Mesendoderm (in vitro differentiated cells): ENCODE measurements around the gene SPATA13.

ENCODE experiments used
- DNase-seq: peaks from one replicate; pipeline ENCODE4 v3.0.0; 2013
- H2AK5ac ChIP-seq: 2 replicates; pipeline ENCODE4 v1.6.1; 2013; ENCODE audit warnings: low read length, inconsistent platforms
- H2BK120ac ChIP-seq: 2 replicates; pipeline ENCODE4 v1.6.1; 2013; ENCODE audit warnings: low read depth, mild to moderate bottlenecking, low read length, moderate library complexity, mixed read lengths
- H2BK15ac ChIP-seq: replicated peaks from 2 replicates; pipeline ENCODE4 v1.6.1; 2013; ENCODE audit warnings: low read depth, mild to moderate bottlenecking, moderate library complexity
- H2BK5ac ChIP-seq: 2 replicates; pipeline ENCODE4 v1.6.1; 2013; ENCODE audit warnings: low read length, inconsistent platforms
- H3K18ac ChIP-seq: 2 replicates; pipeline ENCODE4 v1.6.1; 2013; ENCODE audit warnings: mild to moderate bottlenecking, low read length, mixed read lengths
- H3K23ac ChIP-seq: one replicate; pipeline ENCODE4 v1.6.1; 2013; ENCODE audit warnings: low read length
- H3K27ac ChIP-seq: 2 replicates; pipeline ENCODE4 v1.5.1; 2013; ENCODE audit warnings: low read depth, mild to moderate bottlenecking, inconsistent platforms, low read length, moderate library complexity
- H3K27me3 ChIP-seq: 2 replicates; pipeline ENCODE4 v1.6.1; 2013; ENCODE audit warnings: low read length, control low read depth, mild to moderate bottlenecking, inconsistent platforms; ENCODE audit not compliant: insufficient read depth, poor library complexity
- H3K36me3 ChIP-seq: 2 replicates; pipeline ENCODE4 v1.6.1; 2013; ENCODE audit warnings: low read length, inconsistent platforms; ENCODE audit not compliant: control insufficient read depth, insufficient read depth
- H3K4ac ChIP-seq: one replicate; pipeline ENCODE4 v1.6.1; 2013; ENCODE audit warnings: low read depth, mild to moderate bottlenecking, low read length, moderate library complexity
- H3K4me1 ChIP-seq: 2 replicates; pipeline ENCODE4 v1.6.1; 2013; ENCODE audit warnings: low read depth, low read length, inconsistent platforms; ENCODE audit not compliant: control insufficient read depth
- H3K4me2 ChIP-seq: 2 replicates; pipeline ENCODE4 v1.6.1; 2013; ENCODE audit warnings: low read length
- H3K4me3 ChIP-seq: 2 replicates; pipeline ENCODE4 v1.5.1; 2013; ENCODE audit warnings: mild to moderate bottlenecking, low read length
- H3K56ac ChIP-seq: one replicate; pipeline ENCODE4 v1.6.1; 2013; ENCODE audit warnings: low read length
- H3K79me1 ChIP-seq: 2 replicates; pipeline ENCODE4 v1.6.1; 2013; ENCODE audit warnings: low read length, inconsistent platforms
- H3K79me2 ChIP-seq: 2 replicates; pipeline ENCODE4 v1.6.1; 2013; ENCODE audit warnings: mild to moderate bottlenecking, low read length; ENCODE audit not compliant: control insufficient read depth, insufficient read depth
- H3K9ac ChIP-seq: 2 replicates; pipeline ENCODE4 v1.6.1; 2013; ENCODE audit warnings: low read length, inconsistent platforms
- H4K5ac ChIP-seq: one replicate; pipeline ENCODE4 v1.6.1; 2013; ENCODE audit warnings: low read length
- H4K8ac ChIP-seq: one replicate; pipeline ENCODE4 v1.6.1; 2013; ENCODE audit warnings: low read depth, mild to moderate bottlenecking, control low read depth, low read length, moderate library complexity
- WGBS: extraction: QIAGEN DNeasy Blood & Tissue Kit; methylation state at CpG from one replicate; pipeline ENCODE4 v1.1.7; 2013; ENCODE audit warnings: low lambda C conversion rate, missing lambda C conversion rate; ENCODE audit not compliant: insufficient coverage; ENCODE audit errors: extremely low coverage; 5-methylcytosine and 5-hydroxymethylcytosine counted together

SPATA13 gene

DNA sequence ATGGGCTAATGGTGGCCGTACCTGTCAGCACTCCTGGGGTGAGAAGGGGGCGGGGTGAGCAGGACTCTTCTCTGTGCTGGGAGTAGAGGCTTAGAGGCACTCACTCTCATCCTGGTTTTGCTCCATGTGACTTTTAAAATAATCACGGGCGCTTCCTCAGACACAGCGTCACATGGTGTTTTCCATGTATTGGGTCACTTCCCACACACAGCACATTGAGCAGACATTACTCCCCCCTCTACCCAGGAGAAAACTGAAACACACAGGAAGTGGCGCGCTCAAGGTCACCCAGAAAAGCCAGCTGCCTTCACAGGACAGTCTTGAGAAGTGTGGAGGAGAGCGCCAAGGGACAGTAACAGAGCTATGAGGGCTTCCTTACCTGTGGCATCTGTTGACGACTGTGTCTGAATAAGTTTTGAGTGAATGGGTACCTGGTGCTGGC lies 23.2 kb downstream of the SPATA13 start:
- no peaks in the 10 kb centered on the region for H3K27me3 ChIP-seq
- no peak overlapping the region for H3K18ac ChIP-seq
- no peak overlapping the region for H2AK5ac ChIP-seq
- H3K9ac ChIP-seq = no peak overlapping the region
- H3K56ac ChIP-seq = no peak overlapping the region
- H3K27ac ChIP-seq = no peak overlapping the region
- no peak overlapping the region for H3K4me3 ChIP-seq
- H3K79me1 ChIP-seq = peaks cover 11% of the 10 kb centered on the region
- H4K5ac ChIP-seq = no peak overlapping the region
- H2BK5ac ChIP-seq = no peak overlapping the region
- H4K8ac ChIP-seq = no peak overlapping the region
- no peaks in the 10 kb centered on the region for H3K36me3 ChIP-seq
- H2BK120ac ChIP-seq = no peak overlapping the region
- no peak overlapping the region for H3K23ac ChIP-seq
- H3K4me1 ChIP-seq = peaks cover 7% of the 10 kb centered on the region
- no CpG with 5 or more reads among the region's 9 CpGs for WGBS
- H3K4me2 ChIP-seq = no peak overlapping the region
- H3K4ac ChIP-seq = no peak overlapping the region
- no peak for DNase-seq
- peaks cover 13% of the 10 kb centered on the region for H3K79me2 ChIP-seq
- H2BK15ac ChIP-seq = no peak overlapping the region

DNA sequence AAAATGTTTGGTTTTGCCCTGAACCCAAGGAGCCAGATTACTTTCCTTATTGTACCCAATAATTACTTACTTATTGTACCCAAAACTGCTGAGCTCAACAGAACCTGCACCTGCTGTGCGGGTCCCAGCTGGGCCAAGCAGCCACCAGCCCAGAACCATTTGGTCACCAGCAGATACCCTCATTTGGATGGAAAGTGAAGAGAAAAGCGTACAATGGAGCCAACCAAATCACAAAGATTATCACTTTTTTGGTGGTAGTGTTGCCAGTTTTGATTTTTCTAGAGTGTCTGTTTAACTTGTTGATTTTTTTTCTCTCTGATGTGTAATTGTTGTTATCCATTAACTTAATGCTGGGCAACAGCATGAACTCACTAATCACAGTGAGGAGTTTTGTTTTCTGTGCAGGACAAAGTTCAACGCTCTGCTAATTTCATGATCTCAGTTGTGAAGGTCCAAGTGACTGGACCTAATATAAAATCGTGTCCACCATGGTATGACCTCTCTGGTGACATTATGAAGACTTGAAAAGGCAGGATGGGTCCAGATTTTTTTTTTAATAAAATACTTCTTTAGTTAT lies 23.8 kb downstream of the SPATA13 start:
- no peak overlapping the region for H3K56ac ChIP-seq
- H3K9ac ChIP-seq = no peak overlapping the region
- no peak overlapping the region for H4K5ac ChIP-seq
- no peaks in the 10 kb centered on the region for H3K27me3 ChIP-seq
- H3K4me3 ChIP-seq = no peak overlapping the region
- no peak overlapping the region for H2BK5ac ChIP-seq
- H4K8ac ChIP-seq = no peak overlapping the region
- H3K23ac ChIP-seq = no peak overlapping the region
- H2BK15ac ChIP-seq = no peak overlapping the region
- peaks cover 11% of the 10 kb centered on the region for H3K79me1 ChIP-seq
- no peaks in the 10 kb centered on the region for H3K36me3 ChIP-seq
- no CpG with 5 or more reads among the region's 4 CpGs for WGBS
- no peak overlapping the region for H2AK5ac ChIP-seq
- DNase-seq = no peak
- H3K18ac ChIP-seq = no peak overlapping the region
- peaks cover 7% of the 10 kb centered on the region for H3K4me1 ChIP-seq
- no peak overlapping the region for H3K27ac ChIP-seq
- peaks cover 13% of the 10 kb centered on the region for H3K79me2 ChIP-seq
- no peak overlapping the region for H3K4me2 ChIP-seq
- no peak overlapping the region for H3K4ac ChIP-seq
- no peak overlapping the region for H2BK120ac ChIP-seq

DNA sequence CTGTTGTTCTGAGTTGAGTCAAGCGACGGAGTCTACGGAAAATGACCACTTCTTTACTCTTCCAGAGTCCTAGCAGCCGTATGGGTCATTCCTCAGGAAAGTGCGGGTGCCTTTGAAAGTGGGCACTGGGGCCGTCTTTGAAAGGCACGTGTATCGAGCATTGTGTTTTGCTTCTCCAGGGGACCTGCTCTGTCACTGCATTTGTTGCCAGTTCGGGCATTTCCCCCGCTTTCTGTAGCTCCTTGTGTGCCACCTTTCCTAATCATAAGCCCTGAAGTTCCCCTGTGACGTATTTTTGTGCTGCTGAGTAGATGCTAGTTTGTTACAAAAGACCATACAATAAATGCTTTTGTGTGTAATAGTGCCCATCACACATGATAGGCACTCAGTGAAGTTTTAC lies 24.4 kb downstream of the SPATA13 start:
- H3K27ac ChIP-seq = no peak overlapping the region
- no CpG with 5 or more reads among the region's 11 CpGs for WGBS
- H3K23ac ChIP-seq = no peak overlapping the region
- H3K4me1 ChIP-seq = peaks cover 7% of the 10 kb centered on the region
- H3K4me3 ChIP-seq = no peak overlapping the region
- peaks cover 11% of the 10 kb centered on the region for H3K79me1 ChIP-seq
- no peak overlapping the region for H2BK15ac ChIP-seq
- H2BK5ac ChIP-seq = no peak overlapping the region
- H4K8ac ChIP-seq = no peak overlapping the region
- H3K56ac ChIP-seq = no peak overlapping the region
- H2AK5ac ChIP-seq = no peak overlapping the region
- no peaks in the 10 kb centered on the region for H3K36me3 ChIP-seq
- no peak overlapping the region for H2BK120ac ChIP-seq
- no peaks in the 10 kb centered on the region for H3K27me3 ChIP-seq
- H3K9ac ChIP-seq = no peak overlapping the region
- no peak overlapping the region for H3K4me2 ChIP-seq
- no peak for DNase-seq
- H3K4ac ChIP-seq = no peak overlapping the region
- H3K79me2 ChIP-seq = peaks cover 13% of the 10 kb centered on the region
- H3K18ac ChIP-seq = peak overlapping the region; percentile 23
- no peak overlapping the region for H4K5ac ChIP-seq

DNA sequence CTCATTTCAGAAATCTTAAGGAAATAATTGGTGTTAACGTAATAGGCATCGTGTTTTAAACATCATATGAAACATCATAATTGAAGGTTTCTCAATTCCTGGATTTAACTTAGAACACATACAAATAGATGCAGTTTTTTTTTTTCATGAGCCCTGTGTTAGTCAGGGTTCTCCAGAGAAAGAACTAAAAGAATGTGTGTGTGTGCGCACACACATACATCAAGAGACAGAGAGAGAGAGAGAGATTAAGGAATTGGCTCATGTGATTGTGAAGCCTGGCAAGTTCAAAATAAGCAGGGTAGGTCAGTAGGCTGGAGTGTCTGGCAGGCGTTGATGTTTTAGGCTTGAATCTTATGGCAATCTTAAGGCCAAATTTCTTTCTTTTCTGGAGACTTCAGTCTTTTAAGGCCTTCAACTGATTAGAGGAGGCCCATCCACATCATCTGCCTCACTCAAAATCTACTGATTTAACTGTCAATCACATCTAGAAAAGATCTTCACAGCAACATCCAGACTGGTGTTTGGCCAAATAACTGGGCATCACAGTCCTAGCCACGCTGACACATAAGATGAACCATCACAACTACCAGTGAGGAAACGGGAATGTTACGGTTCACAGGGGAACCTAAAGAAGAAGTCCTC lies 25.2 kb downstream of the SPATA13 start:
- Histone ChIP-seq H3K27ac (no peak overlapping the region), H3K4me2 (no peak overlapping the region), H3K27me3 (no peaks in the 10 kb centered on the region), H3K9ac (no peak overlapping the region), H3K4me3 (no peak overlapping the region), H2BK120ac (no peak overlapping the region), H4K8ac (no peak overlapping the region), H3K36me3 (no peaks in the 10 kb centered on the region), H3K79me2 (peaks cover 12% of the 10 kb centered on the region), H2AK5ac (no peak overlapping the region), H3K23ac (no peak overlapping the region), H3K56ac (no peak overlapping the region), H3K79me1 (peaks cover 10% of the 10 kb centered on the region), H3K4me1 (peaks cover 7% of the 10 kb centered on the region), H3K4ac (no peak overlapping the region), H3K18ac (no peak overlapping the region), H2BK15ac (no peak overlapping the region), H2BK5ac (no peak overlapping the region), H4K5ac (no peak overlapping the region)
- no peak for DNase-seq
- no CpG with 5 or more reads among the region's 7 CpGs for WGBS

DNA sequence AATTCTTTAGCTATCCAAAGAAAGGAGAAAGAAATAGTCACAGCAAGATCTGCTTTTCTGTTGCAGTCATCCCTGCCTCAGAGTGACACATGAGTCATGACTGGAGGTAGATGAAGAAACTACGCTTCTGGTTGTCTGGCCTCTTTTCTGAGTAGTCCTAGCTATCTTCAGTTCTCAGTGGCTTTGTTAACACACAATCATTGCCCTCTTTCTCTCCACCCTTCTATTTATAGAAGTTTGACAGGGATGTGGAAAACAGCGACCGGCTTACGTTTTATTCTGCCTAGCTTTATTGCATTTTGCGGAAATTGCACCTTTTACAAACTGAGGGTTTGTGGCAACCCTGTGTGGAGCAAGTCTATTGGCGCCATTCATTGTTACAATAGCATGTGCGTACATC lies 26.7 kb downstream of the SPATA13 start:
- H3K9ac ChIP-seq = no peak overlapping the region
- no peak overlapping the region for H2BK120ac ChIP-seq
- H2BK15ac ChIP-seq = no peak overlapping the region
- no peaks in the 10 kb centered on the region for H3K36me3 ChIP-seq
- H4K5ac ChIP-seq = no peak overlapping the region
- no peak overlapping the region for H3K18ac ChIP-seq
- H3K4me1 ChIP-seq = peaks cover 10% of the 10 kb centered on the region
- DNase-seq = peak; percentile 40
- no peak overlapping the region for H3K4ac ChIP-seq
- no CpG with 5 or more reads among the region's 7 CpGs for WGBS
- no peak overlapping the region for H3K4me3 ChIP-seq
- H2BK5ac ChIP-seq = no peak overlapping the region
- peaks cover 9% of the 10 kb centered on the region for H3K79me1 ChIP-seq
- no peak overlapping the region for H4K8ac ChIP-seq
- no peak overlapping the region for H3K23ac ChIP-seq
- no peak overlapping the region for H3K27ac ChIP-seq
- H3K4me2 ChIP-seq = no peak overlapping the region
- H2AK5ac ChIP-seq = no peak overlapping the region
- peaks cover 7% of the 10 kb centered on the region for H3K79me2 ChIP-seq
- H3K56ac ChIP-seq = no peak overlapping the region
- no peaks in the 10 kb centered on the region for H3K27me3 ChIP-seq
